ENCODE results near the gene TBCK.

- TF ChIP-seq, protein P1, sequence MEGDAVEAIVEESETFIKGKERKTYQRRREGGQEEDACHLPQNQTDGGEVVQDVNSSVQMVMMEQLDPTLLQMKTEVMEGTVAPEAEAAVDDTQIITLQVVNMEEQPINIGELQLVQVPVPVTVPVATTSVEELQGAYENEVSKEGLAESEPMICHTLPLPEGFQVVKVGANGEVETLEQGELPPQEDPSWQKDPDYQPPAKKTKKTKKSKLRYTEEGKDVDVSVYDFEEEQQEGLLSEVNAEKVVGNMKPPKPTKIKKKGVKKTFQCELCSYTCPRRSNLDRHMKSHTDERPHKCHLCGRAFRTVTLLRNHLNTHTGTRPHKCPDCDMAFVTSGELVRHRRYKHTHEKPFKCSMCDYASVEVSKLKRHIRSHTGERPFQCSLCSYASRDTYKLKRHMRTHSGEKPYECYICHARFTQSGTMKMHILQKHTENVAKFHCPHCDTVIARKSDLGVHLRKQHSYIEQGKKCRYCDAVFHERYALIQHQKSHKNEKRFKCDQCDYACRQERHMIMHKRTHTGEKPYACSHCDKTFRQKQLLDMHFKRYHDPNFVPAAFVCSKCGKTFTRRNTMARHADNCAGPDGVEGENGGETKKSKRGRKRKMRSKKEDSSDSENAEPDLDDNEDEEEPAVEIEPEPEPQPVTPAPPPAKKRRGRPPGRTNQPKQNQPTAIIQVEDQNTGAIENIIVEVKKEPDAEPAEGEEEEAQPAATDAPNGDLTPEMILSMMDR (IDR thresholded peaks at IDR 0.05; ENCODE audit: low read length) = no peak
- TF ChIP-seq EZH2phosphoT487 (IDR thresholded peaks at IDR 0.05; ENCODE audit: low read length) = no peak
- TF ChIP-seq EZH2 (optimal IDR thresholded peaks at IDR 0.05; ENCODE audit: low read depth, low read length) = no peak
Measured at GRCh38 chr4:106269711-106270110, 46.3 kb downstream of the TBCK start.

Data from MM.1S (cell line).